ENCODE measurements around the gene CLECL1.
"Not testable (repeated sequence)": the region's sequence is repeated elsewhere in the genome, so short reads cannot be mapped to it uniquely, and the experiment has no call there.

Gene CLECL1

GRCh38 chr12:9719790-9720189 lies 13.1 kb downstream of the CLECL1 start:
- DNase-seq (ENCODE audit: low read depth): no peak
- TF ChIP-seq, protein P1, sequence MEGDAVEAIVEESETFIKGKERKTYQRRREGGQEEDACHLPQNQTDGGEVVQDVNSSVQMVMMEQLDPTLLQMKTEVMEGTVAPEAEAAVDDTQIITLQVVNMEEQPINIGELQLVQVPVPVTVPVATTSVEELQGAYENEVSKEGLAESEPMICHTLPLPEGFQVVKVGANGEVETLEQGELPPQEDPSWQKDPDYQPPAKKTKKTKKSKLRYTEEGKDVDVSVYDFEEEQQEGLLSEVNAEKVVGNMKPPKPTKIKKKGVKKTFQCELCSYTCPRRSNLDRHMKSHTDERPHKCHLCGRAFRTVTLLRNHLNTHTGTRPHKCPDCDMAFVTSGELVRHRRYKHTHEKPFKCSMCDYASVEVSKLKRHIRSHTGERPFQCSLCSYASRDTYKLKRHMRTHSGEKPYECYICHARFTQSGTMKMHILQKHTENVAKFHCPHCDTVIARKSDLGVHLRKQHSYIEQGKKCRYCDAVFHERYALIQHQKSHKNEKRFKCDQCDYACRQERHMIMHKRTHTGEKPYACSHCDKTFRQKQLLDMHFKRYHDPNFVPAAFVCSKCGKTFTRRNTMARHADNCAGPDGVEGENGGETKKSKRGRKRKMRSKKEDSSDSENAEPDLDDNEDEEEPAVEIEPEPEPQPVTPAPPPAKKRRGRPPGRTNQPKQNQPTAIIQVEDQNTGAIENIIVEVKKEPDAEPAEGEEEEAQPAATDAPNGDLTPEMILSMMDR (conservative IDR thresholded peaks at IDR 0.05; ENCODE audit: low read depth, low read length): no peak

GRCh38 chr12:9718968-9719367 lies 13.9 kb downstream of the CLECL1 start:
- DNase-seq (ENCODE audit: low read depth): no peak
- TF ChIP-seq, protein P1 (conservative IDR thresholded peaks at IDR 0.05; ENCODE audit: low read depth, low read length): no peak
- no peak overlapping the region for H3K4me3 ChIP-seq (ENCODE audit: low read length)

More at GRCh38 chr12:9719790-9720189, 13.1 kb downstream of the CLECL1 start:
- no peak overlapping the region for H3K4me3 ChIP-seq (ENCODE audit: low read length)

DNA sequence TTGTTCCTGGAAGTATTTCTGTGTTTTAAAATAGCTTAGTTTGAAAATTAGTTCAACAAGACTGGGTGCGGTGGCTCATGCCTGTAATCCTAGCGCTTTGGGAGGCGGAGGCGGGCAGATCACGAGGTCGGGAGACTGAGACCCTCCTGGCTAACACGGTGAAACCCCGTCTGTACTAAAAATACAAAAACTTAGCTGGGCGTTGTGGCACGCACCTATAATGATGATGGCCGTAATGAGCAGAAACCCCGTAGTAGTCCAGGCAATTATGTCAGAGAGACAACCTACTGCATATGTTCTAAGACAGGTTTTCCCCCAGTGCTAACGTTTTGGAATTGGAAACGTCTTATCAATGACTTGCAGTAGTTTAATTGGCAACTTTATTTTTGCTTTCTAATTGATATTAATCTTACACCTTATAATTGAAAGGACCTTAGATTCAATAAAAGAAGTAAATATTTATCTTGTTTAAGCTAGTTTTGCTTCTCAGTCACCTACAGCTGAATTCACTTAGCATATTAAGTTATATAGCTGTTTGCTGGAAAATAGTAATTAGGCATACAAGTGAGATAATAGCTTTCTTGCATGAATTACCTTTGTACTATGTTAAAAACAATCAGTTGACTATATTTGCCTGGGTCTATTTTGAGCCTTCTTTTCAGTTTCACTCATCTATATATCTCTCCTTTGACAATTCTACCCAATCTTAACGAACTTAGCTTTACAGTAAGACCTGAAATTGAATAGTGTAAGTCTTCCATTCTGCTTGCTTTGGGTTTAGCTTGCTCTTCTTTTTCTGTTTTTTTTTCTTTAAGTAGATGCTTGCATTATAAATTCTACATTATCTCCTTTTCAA lies 15.6 kb downstream of the CLECL1 start:
- DNase-seq (ENCODE audit: low read depth): no peak
- TF ChIP-seq, protein P1 (conservative IDR thresholded peaks at IDR 0.05; ENCODE audit: low read depth, low read length): no peak
- H3K4me3 ChIP-seq (ENCODE audit: low read length): no peak overlapping the region

- DNase-seq (ENCODE audit: low read depth); H3K4me3 ChIP-seq (ENCODE audit: low read length): not testable (repeated sequence)
Measured at GRCh38 chr12:9713032-9713558, 19.8 kb downstream of the CLECL1 start.

DNA sequence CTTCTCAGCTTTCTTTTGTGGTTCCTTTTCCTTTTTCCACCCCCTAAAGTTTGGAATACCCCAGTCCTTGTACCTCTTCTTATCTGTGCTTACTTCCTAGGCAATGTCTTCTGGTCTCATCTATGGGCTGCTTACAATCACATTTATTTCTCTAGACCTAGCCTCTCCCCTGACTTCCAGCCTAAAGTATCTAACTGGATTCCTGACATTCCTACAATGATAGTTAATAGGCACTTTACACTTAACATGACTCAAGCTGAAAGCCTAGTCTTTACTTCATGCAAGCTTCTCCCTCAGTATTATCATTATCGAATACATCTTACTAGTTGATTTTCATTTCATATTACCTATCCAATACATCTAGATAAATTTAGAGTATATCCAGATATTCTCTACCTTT lies 21.2 kb downstream of the CLECL1 start:
- no peak for DNase-seq (ENCODE audit: low read depth)
- TF ChIP-seq, protein P1 (conservative IDR thresholded peaks at IDR 0.05; ENCODE audit: low read depth, low read length): no peak
- H3K4me3 ChIP-seq (ENCODE audit: low read length): no peak overlapping the region

GRCh38 chr12:9710584-9711375 lies 22.1 kb downstream of the CLECL1 start:
- TF ChIP-seq, protein P1 (conservative IDR thresholded peaks at IDR 0.05; ENCODE audit: low read depth, low read length): no peak
- no peak for DNase-seq (ENCODE audit: low read depth)
- H3K4me3 ChIP-seq (ENCODE audit: low read length): no peak overlapping the region

DNA sequence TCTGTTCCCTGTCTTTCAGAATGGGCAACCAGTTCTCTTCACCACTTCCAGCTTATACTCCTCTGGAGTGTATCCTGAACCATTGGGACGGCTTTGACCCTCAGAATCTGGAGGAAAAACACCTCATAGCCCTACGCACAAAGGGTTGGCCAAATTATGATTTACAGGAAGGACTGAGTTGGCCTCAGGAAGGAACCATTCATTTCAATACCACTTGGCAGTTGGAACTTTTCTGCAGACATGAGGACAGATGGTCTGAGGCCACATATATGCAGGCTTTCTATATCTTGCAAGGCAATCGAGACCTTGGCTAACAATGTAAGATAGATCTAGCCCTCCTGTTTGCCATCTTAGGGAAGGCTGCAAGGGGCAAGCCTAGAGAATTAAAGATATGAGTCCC lies 24.0 kb downstream of the CLECL1 start:
- no peak overlapping the region for H3K4me3 ChIP-seq (ENCODE audit: low read length)
- no peak for DNase-seq (ENCODE audit: low read depth)
- TF ChIP-seq, protein P1 (conservative IDR thresholded peaks at IDR 0.05; ENCODE audit: low read depth, low read length): no peak

All from retinal pigment epithelial cell (primary cell).